ENCODE measurements around the gene ADAD1.
"Not testable (repeated sequence)": the region's sequence is repeated elsewhere in the genome, so short reads cannot be mapped to it uniquely, and the experiment has no call there.

The ADAD1 gene

GRCh38 chr4:122378711-122379110 is at the start of gene ADAD1:
ADAD1 (plus strand) TSS chr4:122379011; CDS start chr4:122380070, 1,059 bp downstream.
- no peak for DNase-seq

GRCh38 chr4:122329876-122330565 is 48.8 kb upstream of the ADAD1 start:
- DNase-seq, result no peak

- DNase-seq, result no peak
These were observed 47.6 kb upstream of the ADAD1 start for GRCh38 chr4:122331195-122331594.

GRCh38 chr4:122334828-122335227 is 44.0 kb upstream of the ADAD1 start:
- DNase-seq, result no peak

- peak; percentile 93 for DNase-seq
These were observed 36.9 kb upstream of the ADAD1 start for GRCh38 chr4:122341886-122342285.

DNA sequence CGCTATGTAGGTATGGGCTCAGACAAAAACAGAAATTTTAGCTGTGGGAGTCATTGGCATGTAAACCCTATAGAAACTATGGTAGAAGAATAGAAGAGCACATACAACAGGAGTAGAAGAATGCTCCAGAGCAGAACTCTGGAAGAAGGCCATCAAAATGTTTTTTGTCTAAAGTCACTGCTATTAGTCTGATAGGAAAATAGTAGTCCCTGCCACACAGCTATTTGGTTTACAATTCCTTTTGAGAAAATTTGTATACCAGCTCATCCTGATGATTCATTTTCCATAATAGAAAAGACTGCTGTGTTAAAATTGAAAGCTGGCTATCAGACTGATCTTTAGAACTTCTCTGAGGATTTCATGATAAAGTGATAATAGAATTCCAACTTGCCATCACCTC is 32.8 kb upstream of the ADAD1 start:
- DNase-seq, result no peak

DNA sequence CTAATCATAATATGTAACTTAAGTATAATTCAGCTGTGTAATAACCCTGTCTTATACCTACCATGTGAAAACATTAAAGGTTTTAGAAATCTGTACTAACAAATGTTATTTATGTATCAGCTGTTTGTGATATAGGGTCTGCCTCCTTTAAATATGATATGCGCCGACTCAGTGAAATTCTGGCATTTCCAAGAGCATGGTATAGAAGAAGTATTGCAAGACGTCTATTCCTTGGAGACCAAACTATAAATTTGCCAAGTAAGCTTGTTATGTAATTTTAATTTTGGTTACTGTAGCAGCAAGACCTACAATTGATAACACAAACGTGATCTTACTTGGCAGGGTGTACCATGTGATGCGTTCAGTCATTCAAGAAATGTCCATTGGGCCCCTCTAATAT is 32.3 kb upstream of the ADAD1 start:
- DNase-seq, result no peak

GRCh38 chr4:122356317-122356808 is 22.4 kb upstream of the ADAD1 start:
- DNase-seq, result no peak

GRCh38 chr4:122360754-122361153 is 18.1 kb upstream of the ADAD1 start:
- DNase-seq, result no peak

DNA sequence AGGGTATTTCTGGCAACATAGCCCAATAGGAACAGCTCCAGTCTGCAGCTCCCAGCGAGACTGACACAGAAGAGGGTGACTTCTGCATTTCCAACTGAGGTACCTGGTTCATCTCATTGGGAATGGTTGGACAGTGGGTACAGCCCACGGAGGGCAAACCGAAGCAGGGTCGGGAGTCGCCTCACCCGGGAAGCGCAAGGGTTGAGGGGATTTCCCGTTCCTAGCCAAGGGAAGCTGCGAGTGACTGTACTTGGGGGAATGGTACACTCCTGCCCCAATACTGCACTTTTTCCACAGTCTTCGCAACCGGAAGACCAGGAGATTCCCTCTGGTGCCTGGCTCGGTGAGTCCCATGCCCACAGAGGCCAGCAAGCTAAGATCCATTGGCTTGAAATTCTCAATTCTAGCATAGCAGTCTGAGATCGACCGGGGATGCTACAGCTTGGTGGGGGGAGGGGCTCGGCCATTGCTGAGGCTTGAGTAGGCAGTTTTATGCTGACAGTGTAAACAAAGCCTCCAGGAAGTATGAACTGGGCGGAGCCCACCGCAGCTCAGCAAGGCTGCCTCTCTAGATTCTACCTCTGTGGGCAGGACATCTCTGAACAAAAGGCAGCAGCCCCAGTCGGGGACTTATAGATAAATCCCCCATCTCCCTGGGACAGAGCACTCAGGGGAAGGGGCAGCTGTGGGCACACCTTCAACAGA is 14.0 kb upstream of the ADAD1 start:
- DNase-seq, result no peak

GRCh38 chr4:122368786-122369185 is 10.0 kb upstream of the ADAD1 start:
- DNase-seq, result not testable (repeated sequence)

- DNase-seq, result no peak
These were observed 1.5 kb upstream of the ADAD1 start for GRCh38 chr4:122377352-122377751.

DNA sequence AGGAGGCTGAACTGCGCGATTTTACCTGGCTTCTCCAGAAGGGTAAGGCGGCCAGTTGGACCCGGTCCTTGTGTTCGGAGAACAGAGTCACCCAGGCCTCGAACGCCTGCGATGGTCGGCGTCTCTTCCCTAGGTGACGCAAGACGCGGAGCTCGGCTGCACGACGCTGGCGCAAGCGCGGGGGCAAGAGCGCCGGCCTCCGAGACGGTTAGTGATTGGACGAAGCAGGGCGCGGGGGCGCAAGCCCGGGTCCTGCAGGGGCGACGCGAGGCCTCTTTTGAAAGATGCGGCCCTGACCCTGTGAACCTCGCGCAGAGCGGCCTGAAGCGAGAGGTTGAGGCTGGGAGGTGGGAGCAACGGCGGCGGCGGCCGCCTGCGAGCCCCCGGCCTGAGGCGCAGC is 428 bp downstream of the ADAD1 start:
- no peak for DNase-seq

GRCh38 chr4:122383341-122383740 is 4.5 kb downstream of the ADAD1 start:
- no peak for DNase-seq

GRCh38 chr4:122384245-122384644 is 5.4 kb downstream of the ADAD1 start:
- DNase-seq, result no peak

DNA sequence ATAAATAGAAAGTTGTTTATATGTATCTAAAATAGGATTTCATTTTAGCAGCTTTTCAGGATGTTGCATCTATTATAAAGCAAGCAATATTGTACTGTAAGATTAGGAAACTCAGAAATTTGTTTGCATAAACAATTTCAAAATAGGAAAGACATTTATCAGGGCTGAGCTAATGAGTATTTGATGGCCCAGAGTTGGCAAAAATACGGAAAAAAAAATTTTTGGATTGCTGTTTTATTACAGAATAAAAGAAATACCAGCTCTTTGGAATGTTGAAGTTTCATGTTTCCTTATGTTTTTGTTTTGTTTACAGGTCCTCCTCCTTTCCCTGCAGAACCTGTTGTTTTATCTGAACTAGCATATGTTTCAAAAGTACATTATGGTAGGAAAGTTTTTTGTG is 14.5 kb downstream of the ADAD1 start:
- DNase-seq, result no peak

DNA sequence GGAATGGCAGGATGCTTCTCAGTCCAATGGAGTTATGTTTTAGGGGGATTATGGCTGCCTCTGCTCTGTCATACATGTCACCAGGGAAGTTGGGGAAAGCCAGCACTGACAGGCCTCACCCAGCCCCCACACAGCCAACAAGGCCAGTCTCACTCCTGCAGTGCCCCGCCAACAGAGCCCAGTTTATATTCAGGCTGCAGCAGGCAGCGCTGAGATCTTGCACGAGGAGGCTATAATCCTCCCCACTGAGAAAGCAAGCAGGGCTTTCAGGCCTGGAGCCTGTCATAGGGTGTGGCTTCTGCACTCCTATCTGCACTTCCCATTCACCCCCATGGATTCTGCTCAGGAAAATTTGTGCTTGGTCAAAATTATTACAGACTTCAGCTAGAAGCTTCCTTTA is 25.1 kb downstream of the ADAD1 start:
- DNase-seq, result no peak

DNA sequence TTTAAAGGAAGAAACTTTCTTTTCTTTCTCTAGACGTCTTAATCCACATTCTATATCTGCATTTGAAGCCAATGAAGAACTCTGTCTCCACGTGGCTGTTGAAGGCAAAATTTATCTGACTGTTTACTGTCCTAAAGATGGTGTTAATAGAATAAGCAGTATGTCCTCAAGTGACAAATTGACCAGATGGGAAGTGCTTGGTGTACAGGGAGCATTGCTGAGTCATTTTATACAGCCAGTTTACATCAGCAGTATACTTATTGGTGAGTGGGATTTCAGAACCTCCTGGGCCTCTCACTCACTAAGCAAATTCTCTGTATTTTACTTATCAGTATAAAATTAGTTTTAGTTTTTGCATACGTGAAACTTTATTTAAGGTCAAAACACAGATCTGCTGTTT is 33.7 kb downstream of the ADAD1 start:
- no peak for DNase-seq

DNA sequence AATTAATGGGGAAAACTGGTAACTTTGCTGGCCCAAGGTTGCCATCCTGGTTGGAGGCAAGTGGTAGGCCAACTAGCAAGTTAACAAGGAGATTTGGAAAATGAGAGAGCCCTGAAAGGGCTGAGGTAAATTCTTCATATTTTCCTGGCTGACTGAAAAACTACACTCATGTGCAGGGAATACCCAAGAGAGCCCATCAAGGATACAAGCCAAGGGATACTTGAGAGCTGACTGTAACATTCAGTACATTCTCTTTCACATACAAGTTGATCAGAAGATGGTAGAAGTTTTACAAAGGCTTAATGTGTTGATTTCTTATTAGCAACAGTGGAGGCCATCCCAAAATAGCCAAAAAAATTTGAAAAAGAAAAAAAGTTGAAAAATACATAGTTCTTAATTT is 44.4 kb downstream of the ADAD1 start:
- no peak for DNase-seq

DNA sequence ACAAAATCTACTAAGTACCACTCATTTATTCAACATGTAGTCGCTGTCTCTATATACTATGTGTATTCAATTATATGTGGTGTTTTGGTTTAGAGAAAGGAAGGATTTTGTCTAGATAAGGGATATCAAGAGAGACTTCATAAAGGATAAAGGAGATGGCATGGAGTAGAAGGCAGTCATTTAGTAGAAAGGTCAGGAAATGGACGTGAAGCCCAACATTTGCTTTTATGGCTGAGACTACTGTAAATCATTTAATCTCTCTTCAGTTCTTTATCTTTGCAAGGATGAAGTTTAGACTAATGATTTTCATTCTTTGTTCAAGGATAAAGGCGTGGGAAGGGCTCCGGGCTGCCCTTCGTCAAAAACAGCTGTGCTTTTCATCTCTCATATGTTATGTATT is 52.5 kb downstream of the ADAD1 start:
- DNase-seq, result no peak

GRCh38 chr4:122434285-122434684 is 55.5 kb downstream of the ADAD1 start:
- no peak for DNase-seq

DNA sequence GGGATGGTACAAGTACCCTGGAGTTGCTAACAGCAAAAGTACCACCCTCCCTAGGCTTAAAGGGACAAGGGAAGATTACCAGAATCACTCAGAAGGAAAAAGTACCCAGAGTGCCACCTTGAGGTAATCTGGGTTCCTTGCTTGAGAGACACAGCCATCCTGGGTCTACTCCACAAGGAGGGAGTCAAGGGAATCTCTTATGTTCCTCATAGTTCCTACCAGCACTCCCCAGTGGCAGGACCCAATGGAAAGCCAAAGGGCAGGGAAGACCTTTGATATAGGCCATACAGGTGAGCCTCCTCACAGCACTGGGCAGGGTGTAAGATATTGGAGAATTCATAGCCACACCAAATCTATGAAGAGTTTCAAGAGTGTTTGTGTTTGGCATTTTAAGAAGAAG is 72.0 kb downstream of the ADAD1 start:
- no peak for DNase-seq

- DNase-seq, result peak; percentile 75
These were observed 74.7 kb downstream of the ADAD1 start for GRCh38 chr4:122453384-122453995.

All from kidney glomerular epithelial cell (primary cell).